HG02571 (cell line): ENCODE measurements around the gene C2CD3.
"Not testable (repeated sequence)": the region's sequence is repeated elsewhere in the genome, so short reads cannot be mapped to it uniquely, and the experiment has no call there.

ENCODE experiments used
- ATAC-seq: cut with Tn5 transposase; IDR thresholded peaks from one replicate; pipeline ENCODE4 v1.9.1; 2021; ENCODE audit warnings: mild to moderate bottlenecking, moderate library complexity; ENCODE audit not compliant: unreplicated experiment

Gene C2CD3

DNA sequence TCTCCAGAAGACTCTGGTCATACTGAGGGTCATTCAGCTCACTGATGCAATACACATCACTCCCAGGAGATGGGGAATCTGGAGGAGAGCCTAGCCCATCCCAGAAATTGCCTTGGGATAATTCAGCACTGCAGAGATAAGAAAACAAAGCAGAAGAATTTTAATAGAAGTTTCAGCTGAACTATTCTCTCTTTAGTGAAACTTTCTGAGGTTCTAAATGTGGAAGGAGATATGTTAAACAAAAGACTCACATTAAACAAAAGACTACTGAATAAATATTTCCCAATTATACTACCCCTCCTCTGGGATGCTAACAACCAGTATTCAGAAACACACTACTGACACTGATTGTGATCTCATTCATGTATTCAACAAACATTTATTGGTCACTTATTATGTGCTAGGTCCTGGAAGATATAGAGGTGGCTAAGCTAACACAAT, 47.8 kb downstream of the C2CD3 start:
- no peak for ATAC-seq

DNA sequence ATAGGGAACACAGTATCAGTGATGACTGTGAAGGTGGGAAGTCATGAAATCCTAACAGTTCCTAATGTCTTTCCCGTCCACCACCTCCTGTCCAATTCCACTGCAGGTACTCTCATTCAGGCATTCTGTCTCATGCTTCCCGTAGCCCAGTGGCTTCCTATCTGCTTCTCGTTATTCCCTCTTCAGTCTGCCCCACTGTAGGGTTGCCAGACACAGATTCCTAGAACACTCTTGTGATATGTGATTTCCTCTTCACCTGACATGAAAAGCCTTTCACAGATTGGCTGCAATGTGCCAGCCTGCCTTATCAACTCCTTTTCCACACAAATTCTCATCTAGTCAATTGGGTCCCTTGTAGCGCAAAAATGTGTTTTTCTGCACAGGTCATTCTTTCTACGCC, 49.0 kb downstream of the C2CD3 start:
- ATAC-seq = no peak

DNA sequence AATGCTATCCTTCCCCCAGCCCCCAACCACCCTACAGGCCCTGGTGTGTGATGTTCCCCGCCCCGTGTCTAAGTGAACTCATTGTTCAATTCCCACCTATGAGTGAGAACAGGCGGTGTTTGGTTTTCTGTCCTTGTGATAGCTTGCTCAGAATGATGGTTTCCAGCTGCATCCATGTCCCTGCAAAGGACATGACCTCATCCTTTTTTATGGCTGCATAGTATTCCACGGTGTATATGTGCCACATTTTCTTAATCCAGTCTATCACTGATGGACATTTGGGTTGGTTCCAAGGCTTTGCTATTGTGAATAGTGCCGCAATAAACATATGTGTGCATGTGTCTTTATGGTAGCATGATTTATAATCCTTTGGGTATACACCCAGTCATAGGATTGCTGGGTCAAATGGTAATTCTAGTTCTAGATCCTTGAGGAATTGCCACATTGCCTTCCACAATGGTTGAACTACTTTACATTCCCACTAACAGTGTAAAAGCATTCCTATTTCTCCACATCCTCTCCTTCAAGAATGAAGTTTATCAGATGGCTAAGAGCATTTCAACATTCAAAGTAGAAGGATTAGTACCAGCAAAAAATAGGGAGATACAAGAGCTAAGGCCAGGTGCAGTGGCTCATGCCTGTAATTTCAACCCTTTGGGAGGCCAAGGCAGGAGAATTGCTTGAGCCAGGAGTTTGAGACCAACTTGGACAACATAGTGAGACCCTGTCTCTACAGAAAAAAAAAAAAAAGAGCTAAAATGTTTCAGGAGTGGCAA, 50.4 kb downstream of the C2CD3 start:
- not testable (repeated sequence) for ATAC-seq

DNA sequence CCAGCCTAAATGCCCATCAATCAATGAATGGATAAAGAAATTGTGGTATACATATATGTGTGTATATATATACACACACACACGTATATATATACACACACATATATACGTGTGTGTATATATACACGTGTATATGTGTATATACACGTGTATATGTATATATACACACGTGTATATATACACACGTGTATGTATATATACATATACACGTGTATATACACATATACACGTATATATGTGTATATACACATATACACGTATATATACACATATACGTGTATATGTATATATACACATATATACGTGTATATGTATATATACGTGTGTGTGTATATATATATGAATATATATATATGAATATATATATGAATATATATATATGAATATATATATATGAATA, 54.1 kb downstream of the C2CD3 start:
- ATAC-seq = no peak

DNA sequence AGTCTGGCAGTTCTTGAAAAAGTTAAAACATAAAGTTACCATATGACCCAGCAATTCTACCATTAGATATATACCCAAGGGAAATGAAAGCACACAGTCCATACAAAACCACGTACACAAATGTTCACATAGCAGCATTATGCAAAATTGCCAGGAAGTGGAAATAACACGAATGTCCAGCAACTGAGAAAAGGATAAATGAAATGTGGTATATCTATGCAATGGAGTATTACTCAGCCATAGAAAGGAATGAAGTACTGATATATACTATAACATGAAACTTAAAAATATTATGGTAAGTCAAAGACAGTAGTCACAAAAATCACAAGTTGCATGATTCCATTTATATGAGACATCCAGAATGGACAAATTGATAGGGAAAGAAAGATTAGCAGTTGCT, 57.9 kb downstream of the C2CD3 start:
- no peak for ATAC-seq

DNA sequence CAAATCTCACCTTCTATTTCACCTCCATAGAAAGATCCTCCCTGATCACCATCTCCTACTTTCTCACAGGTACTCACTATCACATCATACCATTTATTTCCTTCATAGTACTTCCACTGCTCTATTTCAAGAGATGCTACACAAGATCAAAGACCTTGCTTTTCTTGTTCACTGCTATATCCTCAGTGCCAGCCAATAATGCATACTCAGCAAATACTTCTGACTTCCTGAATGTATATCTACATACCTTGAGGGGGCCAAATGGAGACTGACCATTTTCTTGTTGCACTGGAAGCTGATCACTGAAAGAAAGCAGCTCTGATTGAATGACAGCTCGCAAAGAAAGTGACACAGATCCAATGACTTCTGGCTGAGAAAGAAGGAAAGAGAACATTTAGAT, 64.7 kb downstream of the C2CD3 start:
- ATAC-seq = no peak

DNA sequence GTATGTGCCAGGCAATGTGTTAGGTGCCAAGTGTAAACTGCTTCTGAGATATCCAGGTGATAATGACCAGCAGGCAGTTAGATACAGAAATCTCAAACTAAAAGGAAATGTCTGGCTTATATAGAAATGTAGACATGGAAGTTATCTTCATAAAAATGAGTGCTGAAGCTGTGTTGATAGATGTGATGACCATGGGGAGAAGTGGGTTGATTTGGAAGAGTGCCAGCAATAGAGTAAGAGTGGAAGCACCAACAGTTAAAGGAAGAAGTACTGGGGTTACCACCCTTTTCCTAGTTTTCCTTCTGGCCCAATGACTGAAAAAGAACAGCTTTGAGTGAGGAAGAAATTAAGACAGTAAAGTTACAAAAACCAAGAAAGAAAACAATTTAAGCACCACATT, 68.5 kb downstream of the C2CD3 start:
- ATAC-seq = no peak

DNA sequence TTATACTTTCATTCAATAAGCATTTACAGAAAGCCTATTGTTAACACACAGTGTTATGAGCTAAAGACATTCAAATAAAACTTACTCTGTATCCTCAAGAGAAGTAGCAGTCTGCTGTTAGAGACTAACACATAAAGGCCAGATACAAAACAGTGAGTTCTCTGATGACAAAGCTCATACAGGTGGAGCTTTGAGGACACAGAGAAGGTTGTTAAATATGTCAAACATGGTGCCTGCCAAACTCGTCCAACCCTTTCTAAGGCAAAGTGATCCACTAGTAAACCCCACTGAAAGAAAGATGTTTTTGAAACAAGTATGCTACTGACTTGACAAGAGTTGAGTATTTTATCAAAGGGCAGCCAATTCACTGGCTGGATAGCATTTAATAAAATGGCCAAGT, 70.1 kb downstream of the C2CD3 start:
- ATAC-seq = no peak

DNA sequence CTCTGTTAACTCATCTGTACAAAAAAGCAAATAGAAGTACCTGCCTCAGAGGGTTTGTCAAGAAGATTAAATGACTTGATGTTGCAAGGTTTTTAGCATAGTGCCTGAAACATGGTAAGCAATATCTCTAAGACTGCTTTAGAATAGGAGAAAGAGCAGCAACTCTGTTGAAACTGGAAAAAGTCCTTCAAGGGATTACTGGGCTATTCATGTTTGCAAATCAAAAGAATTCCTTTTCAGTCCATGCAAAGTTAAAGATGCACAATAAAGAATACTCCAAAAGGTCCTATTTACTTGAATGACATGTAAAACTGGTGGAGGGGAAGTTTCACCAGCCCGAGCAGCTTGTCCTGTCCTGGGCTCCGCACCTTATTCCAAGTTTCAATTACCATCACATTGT, 70.6 kb downstream of the C2CD3 start:
- ATAC-seq = no peak

DNA sequence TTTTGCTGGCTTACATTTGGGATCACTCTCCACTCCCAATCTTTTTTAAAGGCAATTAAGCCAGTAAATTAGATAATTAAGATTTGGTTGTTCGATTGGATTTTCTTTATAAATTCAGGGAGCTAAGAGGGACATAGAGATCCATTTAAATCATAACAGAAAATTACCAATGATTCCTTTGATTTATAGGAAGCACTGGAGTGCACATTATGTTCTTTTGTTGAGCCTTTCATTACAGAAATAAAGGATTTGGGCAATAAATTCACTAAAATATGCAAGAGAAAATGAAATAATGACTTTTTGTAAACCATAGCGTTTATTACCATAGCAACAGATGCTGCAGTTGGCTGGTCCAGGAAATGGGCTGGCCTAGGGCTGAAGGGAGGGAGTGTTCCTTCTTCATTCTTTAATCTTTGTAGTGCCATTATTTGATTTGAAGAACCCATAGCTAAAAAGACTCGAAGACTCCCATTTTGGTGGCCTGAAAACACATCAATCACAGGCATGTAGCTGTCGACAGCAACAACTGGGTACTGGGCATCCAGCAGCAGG, 73.0 kb downstream of the C2CD3 start:
- no peak for ATAC-seq

DNA sequence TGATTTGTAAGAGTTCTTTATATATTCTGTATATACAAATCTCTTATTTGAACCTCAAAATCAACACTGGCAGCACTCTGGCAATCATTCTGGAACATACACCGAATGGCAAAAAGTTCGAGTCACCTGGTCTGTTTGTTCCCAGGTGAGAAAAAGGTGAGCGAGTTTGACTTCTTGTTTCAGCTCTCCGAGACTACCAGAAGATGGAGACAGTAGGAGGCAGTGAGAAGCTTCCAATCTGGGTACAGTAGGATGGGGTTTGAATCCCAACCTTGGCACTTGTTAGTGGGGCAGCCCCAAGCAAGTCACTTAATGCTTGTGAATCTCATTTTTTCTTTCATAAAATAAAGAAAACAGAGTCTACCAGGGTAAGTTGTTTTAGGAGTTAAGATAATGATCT, 76.4 kb downstream of the C2CD3 start:
- no peak for ATAC-seq

DNA sequence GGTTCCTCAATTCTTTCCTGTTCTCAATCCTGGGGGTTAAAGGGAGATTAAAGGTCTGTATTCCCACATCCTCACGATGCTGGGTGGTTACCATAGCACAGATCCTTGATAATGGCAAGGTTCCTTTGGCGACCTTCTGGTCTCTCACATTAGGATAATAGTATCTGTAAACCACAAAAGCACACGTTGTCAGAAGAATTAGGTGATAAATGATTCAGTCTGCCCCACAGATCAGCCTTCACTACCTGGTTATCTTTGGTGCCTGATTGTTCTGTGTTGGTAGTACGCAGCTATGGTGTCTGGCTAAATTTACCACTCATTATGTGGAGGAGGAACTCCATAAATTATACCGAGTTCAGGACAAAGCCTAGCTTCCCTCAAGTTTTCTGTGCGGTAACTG, 78.4 kb downstream of the C2CD3 start:
- no peak for ATAC-seq

DNA sequence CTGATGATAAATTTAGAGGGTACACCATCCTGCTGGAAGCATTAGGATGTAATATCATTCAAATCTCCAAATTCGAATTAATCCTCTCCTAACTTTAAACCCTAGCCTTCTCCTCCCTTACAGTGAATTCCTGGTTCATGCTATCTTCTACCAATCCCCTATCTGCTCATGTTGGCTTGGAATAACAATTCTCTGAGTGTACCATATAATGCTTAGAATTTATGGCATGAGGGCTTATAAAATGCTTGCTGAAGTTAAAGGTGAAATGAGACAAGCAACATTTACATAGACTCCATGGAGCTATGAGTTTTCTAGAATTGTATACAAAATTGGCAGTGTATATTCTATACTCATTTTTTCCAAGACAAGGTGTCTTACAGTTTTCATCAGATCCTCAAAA, 79.3 kb downstream of the C2CD3 start:
- ATAC-seq = no peak

DNA sequence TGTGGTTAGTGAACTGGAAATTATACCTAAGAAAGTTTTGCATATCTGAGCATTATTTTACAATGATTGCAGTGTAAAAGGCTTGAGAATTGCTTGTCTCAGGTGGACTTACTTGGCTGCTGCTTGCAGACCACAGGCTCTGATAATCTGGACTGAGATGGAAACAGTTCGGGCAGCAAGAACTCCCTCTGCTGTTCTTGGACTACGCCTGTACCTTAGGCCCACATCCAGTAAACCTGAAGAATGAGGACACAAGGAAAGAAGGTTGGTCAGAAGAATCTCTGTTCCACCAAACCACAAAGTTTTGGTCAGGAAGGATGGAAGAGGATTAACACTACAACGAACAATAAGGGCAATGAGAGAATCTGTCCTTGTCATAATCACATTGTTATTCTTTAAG, 80.1 kb downstream of the C2CD3 start:
- no peak for ATAC-seq

DNA sequence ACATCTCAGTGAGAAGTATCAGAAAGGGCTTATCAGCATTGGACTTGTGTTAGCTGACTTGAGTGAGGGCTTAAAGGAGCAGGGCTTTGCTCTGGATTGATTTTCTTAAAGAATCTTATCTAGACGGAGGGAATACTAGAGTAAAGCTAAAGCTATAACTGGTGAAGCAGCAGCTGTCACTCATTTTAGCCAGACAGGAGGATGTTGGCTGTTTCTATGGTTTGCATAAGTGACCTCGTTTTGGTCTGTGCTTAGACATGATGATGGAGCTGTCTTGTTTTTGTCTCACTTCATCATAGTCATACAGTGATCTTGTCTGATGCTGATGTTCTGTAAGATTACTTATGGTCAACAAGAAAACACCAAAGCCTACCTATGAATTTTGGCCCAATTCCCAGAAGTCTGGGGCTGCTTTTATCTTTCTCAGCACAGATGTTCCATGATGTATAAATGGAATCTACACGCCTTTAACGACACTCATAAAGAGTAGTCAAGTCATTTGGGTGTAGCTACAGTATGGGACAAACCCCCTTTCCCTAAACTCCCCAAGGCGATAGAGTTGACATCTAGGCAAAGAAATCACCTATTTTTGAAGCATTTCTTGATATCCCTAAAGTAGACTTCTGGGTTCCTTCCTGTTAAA, 84.4 kb downstream of the C2CD3 start:
- ATAC-seq = no peak

DNA sequence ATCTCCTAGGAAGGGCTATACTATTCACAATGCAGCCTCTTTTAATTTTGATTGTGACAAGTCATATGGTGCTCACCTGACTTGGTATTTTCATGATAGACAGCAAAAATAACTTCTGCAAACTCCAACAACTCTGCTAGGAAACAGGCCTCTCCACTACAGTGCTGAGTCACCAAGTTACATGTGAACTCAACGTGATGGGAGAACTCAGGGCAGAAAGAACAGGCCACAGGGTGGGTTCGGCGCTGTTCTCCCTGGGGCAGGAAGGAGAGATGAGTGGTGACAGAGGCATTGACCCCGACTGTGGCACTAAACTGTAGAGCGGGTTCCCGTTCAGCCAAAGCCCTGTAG, 85.3 kb downstream of the C2CD3 start:
- ATAC-seq = no peak

DNA sequence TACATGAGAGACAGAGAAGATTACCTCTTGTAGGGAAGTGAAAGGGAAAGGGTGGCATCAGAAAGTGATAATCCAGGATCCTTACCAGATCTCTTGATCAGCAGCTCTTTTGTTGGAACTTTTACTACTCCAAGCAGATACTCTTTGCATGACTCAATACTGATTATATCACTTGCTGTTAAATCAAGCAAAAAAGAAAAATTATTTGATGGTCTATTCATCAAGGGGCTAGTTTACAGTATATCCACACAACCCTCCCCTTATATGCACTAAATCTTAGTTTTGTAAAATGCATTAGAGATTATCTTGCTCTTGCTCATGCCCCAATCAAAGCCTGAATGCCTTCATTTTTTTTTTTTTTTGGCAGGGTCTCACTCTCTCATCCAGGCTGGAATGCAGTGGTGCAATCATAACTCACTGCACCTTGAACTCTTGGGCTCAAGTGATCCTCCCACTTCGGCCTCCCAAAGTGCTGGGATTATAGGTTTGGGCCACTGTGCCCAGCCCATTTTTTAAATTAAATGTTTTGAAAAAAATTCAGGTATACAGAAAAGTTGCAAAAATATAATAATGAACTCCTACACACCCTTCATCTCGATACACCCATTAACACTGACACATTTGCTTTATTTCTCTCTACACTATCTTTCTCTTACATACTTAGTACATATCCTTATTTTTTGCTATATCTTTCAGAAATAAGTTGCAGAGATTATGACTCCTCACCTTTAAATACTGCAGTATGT, 85.8 kb downstream of the C2CD3 start:
- ATAC-seq = no peak

DNA sequence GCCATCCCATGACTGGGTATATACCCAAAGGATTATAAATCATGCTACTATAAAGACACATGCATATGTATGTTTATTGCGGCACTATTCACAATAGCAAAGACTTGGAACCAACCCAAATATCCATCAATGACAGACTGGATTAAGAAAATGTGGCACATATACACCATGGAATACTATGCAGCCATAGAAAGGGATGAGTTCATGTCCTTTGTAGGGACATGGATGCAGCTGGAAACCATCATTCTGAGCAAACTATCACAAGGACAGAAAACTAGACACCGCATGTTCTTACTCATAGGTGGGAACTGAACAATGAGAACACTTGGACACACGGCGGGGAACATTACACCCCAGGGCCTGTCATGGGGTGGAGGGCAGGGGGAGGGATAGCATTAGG, 86.9 kb downstream of the C2CD3 start:
- not testable (repeated sequence) for ATAC-seq

DNA sequence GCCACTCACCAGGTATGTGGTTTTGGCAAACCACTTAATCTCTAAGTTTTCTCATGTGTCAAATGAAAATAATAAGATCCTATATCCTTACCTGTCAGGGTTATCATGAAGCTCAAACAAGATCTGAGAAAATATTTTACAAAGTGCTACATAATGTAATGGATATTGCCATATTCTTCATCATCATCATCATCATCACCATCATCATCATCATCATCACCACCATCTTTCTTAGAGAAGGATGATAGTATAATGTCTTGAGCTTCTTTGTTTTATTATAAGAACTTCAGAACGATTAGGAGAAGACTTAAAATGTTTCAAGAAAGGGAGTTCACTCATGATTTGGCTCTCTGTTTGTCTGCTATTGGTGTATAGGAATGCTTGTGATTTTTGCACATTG, 89.4 kb downstream of the C2CD3 start:
- no peak for ATAC-seq

DNA sequence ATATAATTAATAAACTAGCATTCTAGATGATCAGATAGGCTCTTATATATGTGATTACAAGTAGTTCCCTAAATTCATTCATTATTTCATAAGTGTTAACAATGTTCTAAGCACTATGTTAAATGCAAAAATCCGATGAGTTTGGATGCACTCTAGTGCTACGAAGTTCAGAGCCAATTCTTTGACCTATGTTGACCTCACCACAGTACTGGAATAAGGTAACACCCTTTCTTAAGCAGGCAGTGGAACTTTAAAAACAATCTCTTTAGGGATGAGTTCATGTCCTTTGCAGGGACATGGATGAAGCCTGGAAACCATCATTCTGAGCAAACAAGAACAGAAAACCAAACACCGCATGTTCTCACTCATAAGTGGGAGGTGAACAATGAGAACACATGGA, 93.6 kb downstream of the C2CD3 start:
- no peak for ATAC-seq

DNA sequence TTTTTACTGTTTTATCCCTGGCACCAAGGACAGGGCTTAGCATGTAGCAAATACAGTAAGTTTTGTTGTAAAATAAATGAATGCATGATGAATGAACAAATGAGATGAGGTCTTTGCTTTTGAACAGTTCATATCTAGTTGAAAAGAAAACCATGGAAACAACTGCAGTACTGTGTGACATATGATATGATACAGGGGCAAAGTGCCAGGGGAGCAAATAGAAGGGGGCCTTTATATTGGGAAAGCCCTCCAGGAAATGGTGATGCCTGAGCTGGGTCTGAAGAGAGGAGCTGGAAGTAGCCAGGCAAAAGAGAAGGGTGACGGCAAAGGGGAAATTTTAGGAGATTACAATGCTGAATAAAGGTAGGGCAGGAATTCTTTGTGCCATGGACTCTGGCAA, 98.1 kb downstream of the C2CD3 start:
- no peak for ATAC-seq

DNA sequence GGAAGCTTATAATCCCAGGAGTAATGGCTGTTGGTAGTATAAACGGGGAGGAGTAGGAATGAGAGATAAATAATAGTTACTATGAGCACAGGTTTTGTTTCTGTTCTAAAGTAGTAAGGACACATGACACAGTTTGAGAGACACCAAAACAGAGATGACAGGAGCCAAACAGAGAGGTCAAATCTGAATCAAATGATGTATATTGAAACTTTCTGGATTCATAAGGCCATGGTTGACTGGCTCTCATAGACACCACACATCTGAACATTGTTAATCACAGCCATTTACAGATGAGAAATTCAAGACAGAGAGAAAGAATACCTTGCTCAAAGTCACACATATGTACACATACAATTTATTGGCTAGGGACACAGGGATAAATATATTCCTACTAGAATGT, 98.5 kb downstream of the C2CD3 start:
- no peak for ATAC-seq
